Activated CD4-positive, alpha-beta T cell treated with anti-CD3 and anti-CD28 coated beads for 24 hours (primary cell): ENCODE data around the gene NADK2.

Experiments
- DNase-seq, 2 donors: peaks; one replicate each; pipeline ENCODE4 v3.0.0-alpha.2; 2020; ENCODE audit warnings: low read depth in 2 of 2

The NADK2 gene

GRCh38 chr5:36246036-36246800 is 4.5 kb upstream of the NADK2 start:
- no peak for DNase-seq

- no peak for DNase-seq
Measured at GRCh38 chr5:36244076-36244475, 2.4 kb upstream of the NADK2 start.

- DNase-seq = no peak
Measured at GRCh38 chr5:36243653-36244052, 1.9 kb upstream of the NADK2 start.

GRCh38 chr5:36242534-36243485 is 1.1 kb upstream of the NADK2 start:
- no peak for DNase-seq

- peak; percentile 6 to 12 for DNase-seq
Measured at GRCh38 chr5:36240779-36241630, 720 bp downstream of the NADK2 start.

GRCh38 chr5:36239370-36240293 is 2.1 kb downstream of the NADK2 start:
- no peak for DNase-seq

GRCh38 chr5:36238502-36239295 is 3.0 kb downstream of the NADK2 start:
- DNase-seq = no peak

- no peak for DNase-seq
Measured at GRCh38 chr5:36237751-36238150, 4.0 kb downstream of the NADK2 start.

GRCh38 chr5:36236801-36237200 is 4.9 kb downstream of the NADK2 start:
- DNase-seq = no peak

- DNase-seq = no peak
Measured at GRCh38 chr5:36232533-36232932, 9.2 kb downstream of the NADK2 start.

- DNase-seq = no peak
Measured at GRCh38 chr5:36230151-36230790, 11.5 kb downstream of the NADK2 start.

GRCh38 chr5:36228505-36228904 is 13.2 kb downstream of the NADK2 start:
- no peak for DNase-seq

GRCh38 chr5:36227046-36227445 is 14.7 kb downstream of the NADK2 start:
- DNase-seq = no peak

GRCh38 chr5:36222620-36223019 is 19.1 kb downstream of the NADK2 start:
- DNase-seq = no peak

GRCh38 chr5:36217988-36218387 is 23.7 kb downstream of the NADK2 start:
- no peak for DNase-seq

- DNase-seq = no peak
Measured at GRCh38 chr5:36217567-36217966, 24.2 kb downstream of the NADK2 start.

GRCh38 chr5:36215910-36216309 is 25.8 kb downstream of the NADK2 start:
- DNase-seq = no peak

- DNase-seq = no peak
Measured at GRCh38 chr5:36214436-36214835, 27.3 kb downstream of the NADK2 start.

- no peak for DNase-seq
Measured at GRCh38 chr5:36209664-36210063, 32.1 kb downstream of the NADK2 start.
